ENCODE data around the gene KDM5C. TPM values are rescaled to one million over a fixed set of nuclear protein-coding genes. Genes with fewer than 3 reads are reported as not detected.

The KDM5C gene
- total RNA-seq, result 10 to 100 TPM; 78.5 to 91.7 TPM

DNA sequence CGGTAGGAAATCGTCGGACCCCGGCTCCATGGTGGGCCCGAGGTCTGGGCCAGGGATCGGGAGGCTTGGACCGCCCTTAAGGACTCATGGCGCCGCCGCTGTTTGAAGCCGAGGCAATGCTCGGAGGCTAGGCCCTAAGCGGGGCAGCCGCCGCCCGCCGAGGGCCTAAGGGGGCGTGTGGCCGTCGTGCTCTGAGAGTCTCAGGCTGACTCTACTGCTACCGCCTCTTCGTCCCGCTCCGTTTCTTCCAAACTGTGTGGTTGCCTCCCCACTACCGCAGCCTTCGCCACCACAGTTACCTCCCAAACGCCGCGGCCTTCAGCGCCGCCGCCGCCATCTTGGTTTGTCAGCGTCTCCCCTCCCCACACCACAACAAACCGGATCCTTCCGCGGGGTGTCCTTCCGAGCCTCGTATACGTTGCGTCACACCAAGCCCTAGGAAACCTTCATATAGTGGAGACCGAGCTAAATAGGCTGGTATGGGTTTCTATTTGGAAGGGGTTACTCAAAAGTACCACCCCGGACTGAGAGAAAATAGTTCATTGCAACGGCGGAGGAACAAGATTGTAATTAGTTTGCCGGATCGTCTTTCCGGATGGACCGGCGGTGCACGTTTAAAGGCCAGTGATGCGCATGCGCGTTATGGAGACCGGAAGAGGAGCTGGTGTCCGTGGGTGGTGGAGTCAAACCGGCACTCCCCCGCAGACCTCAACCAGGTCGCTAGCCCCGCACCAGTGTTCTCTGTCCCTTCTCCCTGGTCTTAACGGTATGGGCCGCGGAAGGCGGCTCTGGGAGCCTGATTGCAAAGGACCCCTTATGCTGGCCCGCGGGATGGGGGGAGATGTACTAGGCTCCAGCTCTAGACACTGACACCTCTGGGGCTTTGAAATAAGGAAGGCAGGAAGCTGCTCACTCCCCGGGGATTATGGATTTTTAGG lies at the start of gene KDM5C:
TSS of gene KDM5C (minus strand) at position 348 of the 938 bp plus-strand sequence. CDS start at position 30, 318 bp downstream.

Small RNAs within 50 kb of the gene (microRNA-seq; reads per million reads assigned to microRNA genes)
- gene MIR6894 (ENCODE audit: borderline microRNAs expressed, borderline replicate concordance), result not detected
- gene MIR6895 (ENCODE audit: borderline microRNAs expressed, borderline replicate concordance), result not detected

Other genes starting within 250 kb of the KDM5C start
- not detected for gene GPR173, start 176.4 kb downstream of the KDM5C start, total RNA-seq
- gene TSPYL2, start 142.8 kb downstream of the KDM5C start, total RNA-seq, result 10 to 100 TPM; 17.6 to 21.6 TPM
- 10 to 100 TPM in 1 of 2 experiments, 1 to 10 TPM in 1; 9.9 to 10.9 TPM for gene KANTR, start 131.1 kb downstream of the KDM5C start, total RNA-seq
- under 1 TPM; 0.08 to 0.14 TPM for gene IQSEC2, start 56.4 kb upstream of the KDM5C start, total RNA-seq
- 100 to 1,000 TPM; 111 to 117 TPM for gene SMC1A, start 197.4 kb upstream of the KDM5C start, total RNA-seq
- 1 to 10 TPM in 1 of 2 experiments, under 1 TPM in 1; 0.88 to 1.3 TPM for gene RIBC1, start 197.7 kb upstream of the KDM5C start, total RNA-seq
- gene HSD17B10, start 209.2 kb upstream of the KDM5C start, total RNA-seq, result 10 to 100 TPM; 57.9 to 61.9 TPM

Measured in activated naive CD4-positive, alpha-beta T cell treated with anti-CD3 and anti-CD28 coated beads, Interleukin-2, amount 10 ng/mL, durations not matched to agents 5 hours and 36 hours (primary cell).